Gastrocnemius medialis (tissue), 4 donors: Measurements from ENCODE around the gene BHMT2.

Source experiments
- CTCF ChIP-seq, 5 experiments: fragments of 450-650 bp in 3 of 5; fragments of 200-600 bp in 2 of 5; sonication (generic) in 2 of 5; IDR thresholded peaks in 4 of 5; conservative IDR thresholded peaks in 1 of 5; 1 replicate in 4 of 5; 2 replicates in 1 of 5; pipeline ENCODE4 v1.5.1; 2016 to 2019; ENCODE audit warnings: antibody characterized with exemption in 5 of 5, mild to moderate bottlenecking in 3 of 5, moderate library complexity in 3 of 5
- POLR2A ChIP-seq, 2 donors: fragments of 450-650 bp; IDR thresholded peaks; one replicate each; pipeline ENCODE4 v1.6.1; 2017; ENCODE audit warnings: antibody characterized with exemption in 2 of 2, mild to moderate bottlenecking in 2 of 2, moderate library complexity in 2 of 2

- TF ChIP-seq CTCF (IDR thresholded peaks at IDR 0.05 in 4 of 5, conservative IDR thresholded peaks at IDR 0.05 in 1 of 5): no peak
- no peak for TF ChIP-seq POLR2A (IDR thresholded peaks at IDR 0.05)
These were observed 46.2 kb upstream of the BHMT2 start for GRCh38 chr5:79023348-79023747.
